Mammary epithelial cell (primary cell): ENCODE measurements around the gene EIF4G1.

ENCODE experiments used
- EZH2 ChIP-seq: IDR thresholded peaks from 2 replicates; pipeline ENCODE4 v1.6.1; 2012; ENCODE audit warnings: low read length, inconsistent platforms, borderline replicate concordance
- TF ChIP-seq, protein P1 (sequence below), 2 donors: IDR thresholded peaks in 1 of 2; conservative IDR thresholded peaks in 1 of 2; 2 replicates each; pipeline ENCODE4 v1.5.1; 2011 to 2012; ENCODE audit warnings: inconsistent platforms in 2 of 2, low read length in 2 of 2, mild to moderate bottlenecking in 2 of 2, control low read depth in 1 of 2, low read depth in 1 of 2; ENCODE audit not compliant: insufficient read depth in 1 of 2; ENCODE audit errors: extremely low read depth in 1 of 2

DNA sequence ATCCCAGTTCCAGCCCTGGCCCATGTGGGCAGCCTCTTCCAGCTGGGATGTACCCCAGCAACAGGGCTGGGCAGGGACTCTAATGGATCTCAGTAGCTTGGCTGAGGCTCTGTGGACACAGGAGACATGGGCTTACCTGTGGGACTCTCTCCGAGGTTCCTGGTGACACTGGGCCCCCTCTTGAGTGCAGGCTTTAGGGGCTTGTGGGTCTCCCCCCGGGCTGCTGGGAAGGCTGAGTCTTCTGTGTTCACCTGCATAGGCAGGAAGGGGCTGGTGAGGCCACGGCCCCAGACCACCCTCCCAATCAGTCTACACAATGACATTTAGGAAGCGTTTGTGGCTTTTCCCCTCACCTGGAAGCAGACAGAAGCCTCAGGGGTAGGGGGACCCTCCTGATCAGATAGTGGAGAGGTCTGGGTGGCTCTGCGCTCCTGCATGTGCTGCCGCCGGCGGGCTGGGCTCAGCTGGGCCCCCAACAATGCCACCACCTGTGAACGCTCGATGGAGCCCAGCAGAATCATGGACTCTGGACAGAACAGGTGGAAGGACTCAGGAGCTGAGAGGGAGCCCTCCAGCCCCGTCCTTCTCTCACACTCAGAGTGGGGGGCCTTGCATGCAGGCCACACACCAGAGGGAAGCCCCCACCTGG, 38.6 kb downstream of the EIF4G1 start:
- no peak for TF ChIP-seq EZH2
- TF ChIP-seq, protein P1, sequence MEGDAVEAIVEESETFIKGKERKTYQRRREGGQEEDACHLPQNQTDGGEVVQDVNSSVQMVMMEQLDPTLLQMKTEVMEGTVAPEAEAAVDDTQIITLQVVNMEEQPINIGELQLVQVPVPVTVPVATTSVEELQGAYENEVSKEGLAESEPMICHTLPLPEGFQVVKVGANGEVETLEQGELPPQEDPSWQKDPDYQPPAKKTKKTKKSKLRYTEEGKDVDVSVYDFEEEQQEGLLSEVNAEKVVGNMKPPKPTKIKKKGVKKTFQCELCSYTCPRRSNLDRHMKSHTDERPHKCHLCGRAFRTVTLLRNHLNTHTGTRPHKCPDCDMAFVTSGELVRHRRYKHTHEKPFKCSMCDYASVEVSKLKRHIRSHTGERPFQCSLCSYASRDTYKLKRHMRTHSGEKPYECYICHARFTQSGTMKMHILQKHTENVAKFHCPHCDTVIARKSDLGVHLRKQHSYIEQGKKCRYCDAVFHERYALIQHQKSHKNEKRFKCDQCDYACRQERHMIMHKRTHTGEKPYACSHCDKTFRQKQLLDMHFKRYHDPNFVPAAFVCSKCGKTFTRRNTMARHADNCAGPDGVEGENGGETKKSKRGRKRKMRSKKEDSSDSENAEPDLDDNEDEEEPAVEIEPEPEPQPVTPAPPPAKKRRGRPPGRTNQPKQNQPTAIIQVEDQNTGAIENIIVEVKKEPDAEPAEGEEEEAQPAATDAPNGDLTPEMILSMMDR (conservative IDR thresholded peaks at IDR 0.05 in 1 of 2, IDR thresholded peaks at IDR 0.05 in 1 of 2; ENCODE audit: extremely low read depth in 1 of 2, insufficient read depth in 1 of 2, low read depth in 1 of 2, low read length in 2 of 2): no peak
